IPS-18a (cell line): Measurements from ENCODE around the gene CUEDC2.

ENCODE experiments used
- H3K27ac ChIP-seq: one replicate; pipeline ENCODE4 v1.5.1; 2013; ENCODE audit warnings: low read length
- H3K27me3 ChIP-seq: one replicate; pipeline ENCODE4 v1.6.1; 2013; ENCODE audit warnings: mild to moderate bottlenecking, low read length; ENCODE audit not compliant: control insufficient read depth, insufficient read depth
- H3K36me3 ChIP-seq: one replicate; pipeline ENCODE4 v1.6.1; 2013; ENCODE audit warnings: low read depth, low read length; ENCODE audit not compliant: control insufficient read depth
- H3K4me1 ChIP-seq: one replicate; pipeline ENCODE4 v1.6.1; 2013; ENCODE audit warnings: low read depth, low read length; ENCODE audit not compliant: control insufficient read depth
- H3K4me3 ChIP-seq: one replicate; pipeline ENCODE4 v1.5.1; 2013; ENCODE audit warnings: low read length
- H3K9ac ChIP-seq: one replicate; pipeline ENCODE4 v1.6.1; 2013; ENCODE audit warnings: mild to moderate bottlenecking, low read length, moderate library complexity
- H3K9me3 ChIP-seq: one replicate; pipeline ENCODE4 v1.6.1; 2013; ENCODE audit warnings: low read depth, low read length; ENCODE audit not compliant: control insufficient read depth

CUEDC2 gene

DNA sequence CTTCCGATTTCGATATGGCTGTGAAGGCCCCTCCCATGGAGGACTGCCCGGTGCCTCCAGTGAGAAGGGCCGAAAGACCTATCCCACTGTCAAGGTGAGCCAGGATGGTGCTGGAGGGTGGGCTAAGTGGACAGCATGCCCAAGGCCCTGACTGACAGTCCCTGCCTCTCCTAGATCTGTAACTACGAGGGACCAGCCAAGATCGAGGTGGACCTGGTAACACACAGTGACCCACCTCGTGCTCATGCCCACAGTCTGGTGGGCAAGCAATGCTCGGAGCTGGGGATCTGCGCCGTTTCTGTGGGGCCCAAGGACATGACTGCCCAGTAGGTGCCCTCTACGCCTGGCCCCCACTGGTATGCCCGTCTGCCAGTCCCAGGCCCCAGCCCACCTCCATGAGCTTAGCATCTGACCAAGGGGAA is 35.6 kb downstream of the CUEDC2 start:
- Histone ChIP-seq H3K9me3 (no peaks in the 10 kb centered on the region), H3K27me3 (peaks cover 27% of the 10 kb centered on the region), H3K4me1 (peaks cover 5% of the 10 kb centered on the region), H3K27ac (no peak overlapping the region), H3K36me3 (peaks cover 22% of the 10 kb centered on the region), H3K9ac (no peak overlapping the region), H3K4me3 (peak overlapping the region; percentile 81)

GRCh38 chr10:102396317-102396650 is 36.1 kb downstream of the CUEDC2 start:
- Histone ChIP-seq H3K4me3 (peak overlapping the region; percentile 81), H3K4me1 (peaks cover 5% of the 10 kb centered on the region), H3K36me3 (peaks cover 17% of the 10 kb centered on the region), H3K9ac (peak overlapping the region; percentile 65), H3K27ac (no peak overlapping the region), H3K9me3 (no peaks in the 10 kb centered on the region), H3K27me3 (peaks cover 27% of the 10 kb centered on the region)

- H3K9ac ChIP-seq = peak within 1 kb of the TSS; percentile 65
- peaks cover 5% of the 10 kb centered on the region for H3K4me1 ChIP-seq
- H3K9me3 ChIP-seq = no peaks in the 10 kb centered on the region
- H3K36me3 ChIP-seq = peaks cover 12% of the 10 kb centered on the region
- H3K27me3 ChIP-seq = peaks cover 31% of the 10 kb centered on the region
- H3K4me3 ChIP-seq = peak within 1 kb of the TSS; percentile 81
- H3K27ac ChIP-seq = no peak within 1 kb of the TSS
Observed at GRCh38 chr10:102395400-102396316, 36.7 kb downstream of the CUEDC2 start, which contains the start of gene NFKB2. TSS of gene NFKB2 (plus strand) at chr10:102395705. CDS start at chr10:102395960, 255 bp downstream.

- peak overlapping the region; percentile 81 for H3K4me3 ChIP-seq
- peaks cover 7% of the 10 kb centered on the region for H3K36me3 ChIP-seq
- peaks cover 34% of the 10 kb centered on the region for H3K27me3 ChIP-seq
- H3K9me3 ChIP-seq = no peaks in the 10 kb centered on the region
- no peak overlapping the region for H3K27ac ChIP-seq
- peak overlapping the region; percentile 63 for H3K9ac ChIP-seq
- peaks cover 5% of the 10 kb centered on the region for H3K4me1 ChIP-seq
Observed at GRCh38 chr10:102394801-102395399, 37.5 kb downstream of the CUEDC2 start.

- Histone ChIP-seq H3K9me3 (no peaks in the 10 kb centered on the region), H3K9ac (peak overlapping the region; percentile 63), H3K4me3 (peak overlapping the region; percentile 81), H3K27ac (no peak overlapping the region), H3K4me1 (peaks cover 5% of the 10 kb centered on the region), H3K36me3 (peaks cover 7% of the 10 kb centered on the region), H3K27me3 (peaks cover 35% of the 10 kb centered on the region)
Observed at GRCh38 chr10:102394079-102394800, 38.1 kb downstream of the CUEDC2 start.

DNA sequence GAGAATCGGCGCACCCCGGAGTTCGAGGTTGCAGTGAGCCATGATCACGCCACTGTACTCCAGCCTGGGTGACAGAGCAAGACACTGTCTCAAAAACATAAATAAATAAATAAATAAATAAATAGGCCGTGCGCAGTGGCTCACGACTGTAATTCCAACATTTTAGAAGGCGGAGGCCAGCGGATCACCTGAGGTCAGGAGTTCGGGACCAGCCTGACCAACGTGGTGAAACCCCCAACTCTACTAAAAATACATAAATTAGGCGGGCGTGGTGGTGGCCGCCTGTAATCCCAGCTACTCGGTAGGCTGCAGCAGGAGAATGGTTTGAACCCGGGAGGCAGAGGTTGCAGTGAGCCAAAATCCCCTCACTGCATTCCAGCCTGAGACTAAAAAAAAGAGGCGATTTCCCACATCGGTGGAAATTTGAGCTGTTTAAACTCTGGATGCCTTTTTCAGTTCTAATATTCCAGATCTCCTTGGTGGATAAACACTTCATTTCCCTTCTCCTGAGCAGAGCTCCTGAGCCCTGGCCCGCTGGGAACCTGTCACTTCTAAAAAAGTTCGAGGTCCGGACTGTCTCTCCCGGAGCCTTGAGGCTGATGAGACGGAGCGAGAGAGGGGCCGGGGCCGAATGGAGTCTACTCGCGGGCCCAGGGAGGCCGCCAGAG is 38.8 kb downstream of the CUEDC2 start:
- peaks cover 35% of the 10 kb centered on the region for H3K27me3 ChIP-seq
- H3K4me3 ChIP-seq = peak overlapping the region; percentile 81
- peaks cover 7% of the 10 kb centered on the region for H3K36me3 ChIP-seq
- peak overlapping the region; percentile 63 for H3K9ac ChIP-seq
- no peak overlapping the region for H3K27ac ChIP-seq
- H3K4me1 ChIP-seq = peaks cover 5% of the 10 kb centered on the region
- H3K9me3 ChIP-seq = no peaks in the 10 kb centered on the region

- H3K9me3 ChIP-seq = no peaks in the 10 kb centered on the region
- no peak overlapping the region for H3K27ac ChIP-seq
- no peak overlapping the region for H3K9ac ChIP-seq
- H3K36me3 ChIP-seq = no peaks in the 10 kb centered on the region
- no peak overlapping the region for H3K4me3 ChIP-seq
- H3K4me1 ChIP-seq = peaks cover 5% of the 10 kb centered on the region
- H3K27me3 ChIP-seq = peaks cover 35% of the 10 kb centered on the region
Observed at GRCh38 chr10:102392306-102392705, 40.1 kb downstream of the CUEDC2 start.

DNA sequence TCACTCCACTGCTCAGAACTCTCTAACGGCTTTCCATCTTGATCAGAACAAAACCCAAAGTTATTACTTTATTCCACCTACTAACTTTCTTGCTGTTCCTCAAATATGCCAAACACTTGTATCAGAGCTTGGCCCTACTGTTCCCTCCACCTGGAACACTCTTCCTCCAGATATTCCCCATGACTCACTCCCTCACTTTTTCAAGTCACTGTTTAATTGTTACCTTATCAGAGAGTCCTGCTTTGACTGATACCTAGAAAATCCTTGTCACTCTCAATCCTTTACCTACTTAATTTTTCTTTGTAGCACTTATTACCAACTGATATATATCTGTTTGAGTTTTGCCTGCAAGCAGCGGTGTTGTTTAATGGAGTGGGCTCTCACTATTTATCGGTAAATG is 42.5 kb downstream of the CUEDC2 start:
- Histone ChIP-seq H3K27me3 (peaks cover 30% of the 10 kb centered on the region), H3K36me3 (no peaks in the 10 kb centered on the region), H3K9ac (no peak overlapping the region), H3K9me3 (no peaks in the 10 kb centered on the region), H3K4me1 (peaks cover 3% of the 10 kb centered on the region), H3K27ac (no peak overlapping the region), H3K4me3 (no peak overlapping the region)

- Histone ChIP-seq H3K27ac (no peak overlapping the region), H3K4me3 (no peak overlapping the region), H3K9ac (no peak overlapping the region), H3K4me1 (no peaks in the 10 kb centered on the region), H3K36me3 (peaks cover 6% of the 10 kb centered on the region), H3K27me3 (no peaks in the 10 kb centered on the region), H3K9me3 (no peaks in the 10 kb centered on the region)
Observed at GRCh38 chr10:102384606-102385429, 47.6 kb downstream of the CUEDC2 start.

DNA sequence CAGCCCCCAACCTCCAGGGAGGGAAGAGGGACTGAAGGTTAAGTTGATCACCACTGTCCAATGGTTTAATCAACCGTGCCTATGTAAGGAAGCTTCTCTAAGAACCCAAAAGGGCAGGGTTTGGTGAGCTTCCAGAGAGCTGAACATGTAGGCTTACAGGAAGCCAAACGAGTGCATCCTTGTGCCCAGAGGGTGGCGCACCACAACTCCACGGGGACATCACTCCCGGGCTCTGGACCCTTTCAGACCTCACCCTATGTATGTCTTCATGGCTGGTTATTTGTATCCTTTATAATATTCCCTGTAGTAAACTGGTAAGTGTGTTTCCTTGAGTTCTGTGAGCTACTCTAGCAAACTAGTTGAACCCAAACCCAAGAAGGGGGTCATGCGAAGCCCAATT is 48.3 kb downstream of the CUEDC2 start:
- peaks cover 13% of the 10 kb centered on the region for H3K36me3 ChIP-seq
- no peaks in the 10 kb centered on the region for H3K4me1 ChIP-seq
- H3K4me3 ChIP-seq = no peak overlapping the region
- no peak overlapping the region for H3K9ac ChIP-seq
- no peaks in the 10 kb centered on the region for H3K27me3 ChIP-seq
- no peaks in the 10 kb centered on the region for H3K9me3 ChIP-seq
- no peak overlapping the region for H3K27ac ChIP-seq
